ENCODE data around the gene VSTM4. TPM values are rescaled to one million over a fixed set of nuclear protein-coding genes. Genes with fewer than 3 reads are reported as not detected.

Gene VSTM4
- total RNA-seq, 2 experiments from 2014 or later, result not detected

DNA sequence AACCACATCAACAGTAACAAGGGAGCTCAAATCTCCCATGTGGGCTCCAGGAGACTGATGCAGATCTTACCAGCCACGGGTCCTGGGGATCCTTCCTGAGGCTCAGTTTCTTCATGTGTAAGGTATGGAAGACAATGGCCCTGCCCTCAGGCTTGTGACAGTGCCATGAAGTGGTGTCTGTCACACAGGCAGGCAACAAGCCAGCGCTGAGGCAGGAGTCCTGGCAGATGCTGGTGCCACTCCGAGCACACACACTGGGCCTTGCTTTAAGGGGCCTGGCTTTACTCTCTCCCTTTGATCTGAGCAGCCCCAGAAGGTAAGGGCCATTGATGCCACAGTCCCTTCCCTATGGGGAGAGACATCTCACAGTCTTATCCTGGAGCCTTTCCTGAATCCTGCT, 147.3 kb downstream of the VSTM4 start:
- Histone ChIP-seq H3K4me2 (ENCODE audit: low read length) (no peak overlapping the region), H3K4me3 (ENCODE audit: low read depth, low read length, poor library complexity, severe bottlenecking) (no peak overlapping the region), H3K27ac (ENCODE audit: low read depth, low read length, poor library complexity, severe bottlenecking) (no peak overlapping the region), H3K36me3 (ENCODE audit: insufficient read depth, low read length) (peaks cover 79% of the 10 kb centered on the region), H2AFZ (ENCODE audit: low read length) (no peak overlapping the region), H4K20me1 (ENCODE audit: insufficient read depth, low read length) (no peaks in the 10 kb centered on the region), H3K79me2 (ENCODE audit: insufficient read depth, low read depth, low read length) (no peaks in the 10 kb centered on the region), H3K4me1 (ENCODE audit: insufficient read depth, low read length, poor library complexity, severe bottlenecking) (no peaks in the 10 kb centered on the region), H3K9me2 (ENCODE audit: insufficient read depth, low read length) (no peaks in the 10 kb centered on the region), H3K9me3 (ENCODE audit: low read length) (no peaks in the 10 kb centered on the region)
- intact Hi-C loops (cut with micrococcal nuclease; ENCODE audit: unreplicated experiment), result no loop called here
- BruUV-seq (replicated peaks), result no TSS peak
- CTCF ChIA-PET (ENCODE audit: unreplicated experiment), result no interaction called here
- no peak for TF ChIP-seq EZH2phosphoT487 (IDR thresholded peaks at IDR 0.05; ENCODE audit: borderline replicate concordance, low read depth, low read length)
- TF ChIP-seq, protein P1, sequence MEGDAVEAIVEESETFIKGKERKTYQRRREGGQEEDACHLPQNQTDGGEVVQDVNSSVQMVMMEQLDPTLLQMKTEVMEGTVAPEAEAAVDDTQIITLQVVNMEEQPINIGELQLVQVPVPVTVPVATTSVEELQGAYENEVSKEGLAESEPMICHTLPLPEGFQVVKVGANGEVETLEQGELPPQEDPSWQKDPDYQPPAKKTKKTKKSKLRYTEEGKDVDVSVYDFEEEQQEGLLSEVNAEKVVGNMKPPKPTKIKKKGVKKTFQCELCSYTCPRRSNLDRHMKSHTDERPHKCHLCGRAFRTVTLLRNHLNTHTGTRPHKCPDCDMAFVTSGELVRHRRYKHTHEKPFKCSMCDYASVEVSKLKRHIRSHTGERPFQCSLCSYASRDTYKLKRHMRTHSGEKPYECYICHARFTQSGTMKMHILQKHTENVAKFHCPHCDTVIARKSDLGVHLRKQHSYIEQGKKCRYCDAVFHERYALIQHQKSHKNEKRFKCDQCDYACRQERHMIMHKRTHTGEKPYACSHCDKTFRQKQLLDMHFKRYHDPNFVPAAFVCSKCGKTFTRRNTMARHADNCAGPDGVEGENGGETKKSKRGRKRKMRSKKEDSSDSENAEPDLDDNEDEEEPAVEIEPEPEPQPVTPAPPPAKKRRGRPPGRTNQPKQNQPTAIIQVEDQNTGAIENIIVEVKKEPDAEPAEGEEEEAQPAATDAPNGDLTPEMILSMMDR (conservative IDR thresholded peaks at IDR 0.05; ENCODE audit: low read length), result no peak
- POLR2A ChIA-PET, result no interaction called here
- no peak for DNase-seq (ENCODE audit: low spot score)

DNA sequence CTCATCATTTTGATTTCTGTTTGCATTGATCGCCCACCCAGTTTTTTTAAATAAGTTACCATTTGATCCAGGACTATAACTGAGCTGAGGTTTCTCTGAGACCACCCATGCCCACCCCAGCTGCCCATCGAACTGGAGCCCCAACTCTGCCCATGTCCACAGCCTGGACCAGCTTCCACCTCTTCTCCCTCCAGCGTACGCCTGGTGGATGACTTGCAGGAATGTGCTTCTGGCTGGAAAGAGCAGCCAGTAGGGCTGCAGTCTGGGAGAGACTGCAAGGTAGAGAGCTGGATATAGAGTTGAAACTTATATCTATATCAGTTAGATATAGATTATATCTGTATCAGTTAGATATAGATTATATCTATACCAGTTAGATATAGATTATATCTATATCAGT, 149.9 kb downstream of the VSTM4 start:
- H3K36me3 ChIP-seq (ENCODE audit: insufficient read depth, low read length), result peaks cover 72% of the 10 kb centered on the region
- TF ChIP-seq EZH2phosphoT487 (IDR thresholded peaks at IDR 0.05; ENCODE audit: borderline replicate concordance, low read depth, low read length), result no peak
- no peaks in the 10 kb centered on the region for H3K9me2 ChIP-seq (ENCODE audit: insufficient read depth, low read length)
- no peaks in the 10 kb centered on the region for H3K79me2 ChIP-seq (ENCODE audit: insufficient read depth, low read depth, low read length)
- H3K4me2 ChIP-seq (ENCODE audit: low read length), result no peak overlapping the region
- POLR2A ChIA-PET, result no interaction called here
- no peak overlapping the region for H3K27ac ChIP-seq (ENCODE audit: low read depth, low read length, poor library complexity, severe bottlenecking)
- BruUV-seq (replicated peaks), result no TSS peak
- CTCF ChIA-PET (ENCODE audit: unreplicated experiment), result interaction anchor here (1.4 kb wide), 1 partner anchor 309 kb away, joined by 6 read pairs; no protein-coding TSS in a partner anchor
- intact Hi-C loops (cut with micrococcal nuclease; ENCODE audit: unreplicated experiment), result no loop called here
- H2AFZ ChIP-seq (ENCODE audit: low read length), result no peak overlapping the region
- H3K4me3 ChIP-seq (ENCODE audit: low read depth, low read length, poor library complexity, severe bottlenecking), result no peak overlapping the region
- no peaks in the 10 kb centered on the region for H4K20me1 ChIP-seq (ENCODE audit: insufficient read depth, low read length)
- H3K9me3 ChIP-seq (ENCODE audit: low read length), result no peaks in the 10 kb centered on the region
- no peaks in the 10 kb centered on the region for H3K4me1 ChIP-seq (ENCODE audit: insufficient read depth, low read length, poor library complexity, severe bottlenecking)
- DNase-seq (ENCODE audit: low spot score), result no peak

Small RNA genes lying within 50 kb of the gene (microRNA-seq; reads per million reads assigned to microRNA genes)
- gene MIR4294 (ENCODE audit: borderline replicate concordance), result not detected

Small RNA genes lying within 50 kb of the gene (small RNA-seq; reads per million reads assigned to genes)
- gene MIR4294, result not detected

Other genes starting within 250 kb of the VSTM4 start
- gene LRRC18, start 175.7 kb downstream of the VSTM4 start, total RNA-seq (2014; rRNA removed; shearing (Covaris generic)), result not detected in 2 replicates
- gene LRRC18, start 175.7 kb downstream of the VSTM4 start, total RNA-seq (2022), result not detected in 2 replicates
- gene FAM170B, start 18.5 kb upstream of the VSTM4 start, total RNA-seq (2014; rRNA removed; shearing (Covaris generic)), result 0.31 and 0.38 TPM in 2 replicates
- 0.23 TPM in 1 of 2 replicates, not detected in the other for gene FAM170B, start 18.5 kb upstream of the VSTM4 start, total RNA-seq (2022)
- 1.8 and 5.0 TPM in 2 replicates for gene TMEM273, start 72.9 kb upstream of the VSTM4 start, total RNA-seq (2014; rRNA removed; shearing (Covaris generic))
- 0.82 and 1.3 TPM in 2 replicates for gene TMEM273, start 72.9 kb upstream of the VSTM4 start, total RNA-seq (2022)
- 0.03 and 0.06 TPM in 2 replicates for gene C10orf71, start 183.6 kb upstream of the VSTM4 start, total RNA-seq (2014; rRNA removed; shearing (Covaris generic))
- gene C10orf71, start 183.6 kb upstream of the VSTM4 start, total RNA-seq (2022), result 0.08 and 0.24 TPM in 2 replicates